A549 (cell line): ENCODE results near the gene TEX36. TPM values are rescaled to one million over a fixed set of nuclear protein-coding genes. Genes with fewer than 3 reads are reported as not detected.

Source experiments
- ATAC-seq, 2 experiments: fragments of 200-7000 bp in 1 of 2; fragments of >200 bp in 1 of 2; cut with Nextera tagmentation in 1 of 2; cut with Tn5 transposase in 1 of 2; 3 replicates each; pipeline versions ENCODE4 v1.8.0 to v1.9.1; 2018 to 2020; ENCODE audit warnings: mild to moderate bottlenecking in 1 of 2, moderate library complexity in 1 of 2
- CTCF ChIA-PET: fragments of 300-600 bp; sonication (Branson Sonifier 250); formaldehyde crosslinking; extraction: SDS; loops from one replicate; lab custom pipeline; 2021; ENCODE audit warnings: antibody characterized with exemption, inconsistent platforms; lab: Yijun Ruan, JAX
- POLR2A ChIA-PET: fragments of 350-600 bp; formaldehyde crosslinking; extraction: SDS; loops from one replicate; lab custom pipeline; 2021; ENCODE audit warnings: antibody characterized with exemption, inconsistent platforms; lab: Yijun Ruan, JAX
- DNase-seq, 2 experiments: peaks; one replicate each; pipeline versions ENCODE4 v3.0.0 to v3.0.0-alpha.2; 2011 to 2016; ENCODE audit warnings: low read depth in 1 of 2, low spot score in 1 of 2
- FAIRE-seq: peaks from 2 replicates; lab custom pipeline; 2011; peaks lifted over from hg19 to GRCh38; lab: Jason Lieb, UNC
- H3K27ac ChIP-seq, 2 experiments: fragments of >200 bp; sonication (Bioruptor Twin); formaldehyde crosslinking; 3 replicates each; pipeline ENCODE4 v1.5.1; 2016 to 2017
- H3K4me1 ChIP-seq: fragments of >200 bp; sonication (Bioruptor Twin); formaldehyde crosslinking; 3 replicates; pipeline ENCODE4 v1.6.1; 2016
- H3K4me2 ChIP-seq: fragments of >200 bp; sonication (Bioruptor Twin); formaldehyde crosslinking; 3 replicates; pipeline ENCODE4 v1.6.1; 2016
- H3K4me3 ChIP-seq: fragments of >200 bp; sonication (Bioruptor Twin); formaldehyde crosslinking; 3 replicates; pipeline ENCODE4 v1.5.1; 2016
- H3K9me3 ChIP-seq: fragments of >200 bp; sonication (Bioruptor Twin); formaldehyde crosslinking; 3 replicates; pipeline ENCODE4 v1.6.1; 2016
- BHLHE40 ChIP-seq: IDR thresholded peaks from 2 replicates; pipeline ENCODE4 v1.6.1; 2012; ENCODE audit warnings: low read depth, low read length, inconsistent platforms
- CBX2 ChIP-seq: fragments of 200-600 bp; sonication (generic); IDR thresholded peaks from 2 replicates; pipeline ENCODE4 v1.6.1; 2016; ENCODE audit warnings: low read depth, mild to moderate bottlenecking, borderline replicate concordance
- CBX8 ChIP-seq: fragments of 200-600 bp; sonication (generic); IDR thresholded peaks from 2 replicates; pipeline ENCODE4 v1.6.1; 2016
- CEBPB ChIP-seq, 2 experiments: fragments of >200 bp in 1 of 2; sonication (Bioruptor Twin) in 1 of 2; formaldehyde crosslinking in 1 of 2; IDR thresholded peaks; 2 replicates each; pipeline ENCODE4 v1.6.1; 2012 to 2016
- CHD4 ChIP-seq: fragments of 200-600 bp; sonication (generic); IDR thresholded peaks from 2 replicates; pipeline ENCODE4 v1.6.1; 2016; ENCODE audit warnings: antibody characterized with exemption, mild to moderate bottlenecking, borderline replicate concordance
- EHMT2 ChIP-seq: fragments of 200-600 bp; sonication (generic); IDR thresholded peaks from 2 replicates; pipeline ENCODE4 v1.6.1; 2016; ENCODE audit warnings: antibody characterized with exemption, low read depth, mild to moderate bottlenecking, moderate library complexity
- EP300 ChIP-seq, 2 experiments: fragments of >200 bp; sonication (Bioruptor Twin); formaldehyde crosslinking; IDR thresholded peaks; 2 replicates in 1 of 2; 3 replicates in 1 of 2; pipeline ENCODE4 v1.6.1; 2016 to 2017
- ESRRA ChIP-seq: fragments of 150-350 bp; IDR thresholded peaks from 2 replicates; pipeline ENCODE4 v1.6.1; 2014; ENCODE audit warnings: mild to moderate bottlenecking, low read length, borderline replicate concordance
- FOSB ChIP-seq: fragments of 250-450 bp; sonication (Bioruptor Pico); IDR thresholded peaks from 2 replicates; pipeline ENCODE4 v1.5.0; 2020; ENCODE audit warnings: mild to moderate bottlenecking, moderate library complexity
- FOSL2 ChIP-seq, 2 experiments: fragments of 450-650 bp in 1 of 2; fragments of >200 bp in 1 of 2; sonication (Bioruptor Twin) in 1 of 2; formaldehyde crosslinking; IDR thresholded peaks; 2 replicates each; pipeline versions ENCODE4 v1.5.0 to v1.6.1; 2016 to 2020; ENCODE audit warnings: mild to moderate bottlenecking in 1 of 2, moderate library complexity in 1 of 2
- GATA3 ChIP-seq: IDR thresholded peaks from 2 replicates; pipeline ENCODE4 v1.6.1; 2012; ENCODE audit warnings: borderline replicate concordance
- HDAC2 ChIP-seq: fragments of 200-600 bp; sonication (generic); IDR thresholded peaks from 2 replicates; pipeline ENCODE4 v1.6.1; 2016
- HEYL ChIP-seq: fragments of 250-450 bp; sonication (Bioruptor Pico); IDR thresholded peaks from 2 replicates; pipeline ENCODE4 v1.8.0; 2021; ENCODE audit warnings: mild to moderate bottlenecking, moderate library complexity
- KDM1A ChIP-seq: fragments of 200-600 bp; sonication (generic); IDR thresholded peaks from 2 replicates; pipeline ENCODE4 v1.6.1; 2016; ENCODE audit warnings: low read depth, mild to moderate bottlenecking
- MAZ ChIP-seq: fragments of 150-350 bp; IDR thresholded peaks from 2 replicates; pipeline ENCODE4 v1.6.1; 2014; ENCODE audit warnings: antibody characterized with exemption, low read depth, low read length, borderline replicate concordance
- MYC ChIP-seq: IDR thresholded peaks from 2 replicates; pipeline ENCODE4 v1.6.1; 2012; ENCODE audit warnings: mild to moderate bottlenecking, inconsistent platforms, low read length, improper control_type of control experiment, borderline replicate concordance
- NFE2L2 ChIP-seq: fragments of 150-350 bp; conservative IDR thresholded peaks from 2 replicates; pipeline ENCODE4 v1.6.1; 2014; ENCODE audit warnings: low read length
- NPAS2 ChIP-seq: fragments of 250-450 bp; sonication (Bioruptor Pico); IDR thresholded peaks from 2 replicates; pipeline ENCODE4 v1.8.0; 2022; ENCODE audit warnings: mild to moderate bottlenecking, moderate library complexity, borderline replicate concordance
- PBX3 ChIP-seq: IDR thresholded peaks from 2 replicates; pipeline ENCODE4 v1.6.1; 2012
- POLR2A ChIP-seq: IDR thresholded peaks from 2 replicates; pipeline ENCODE4 v1.6.1; 2012; ENCODE audit warnings: mild to moderate bottlenecking, low read length
- POLR2AphosphoS2 ChIP-seq: conservative IDR thresholded peaks from 2 replicates; pipeline ENCODE4 v1.6.1; 2012; ENCODE audit warnings: low read length, improper control_type of control experiment, inconsistent platforms
- RARB ChIP-seq: fragments of 250-450 bp; sonication (Bioruptor Pico); IDR thresholded peaks from 2 replicates; pipeline ENCODE4 v1.8.0; 2021; ENCODE audit warnings: mild to moderate bottlenecking, moderate library complexity
- RFX5 ChIP-seq: fragments of 450-650 bp; IDR thresholded peaks from 2 replicates; pipeline ENCODE4 v1.7.1; 2014; ENCODE audit warnings: antibody characterized with exemption, mild to moderate bottlenecking, moderate library complexity
- RNF2 ChIP-seq: fragments of 200-600 bp; sonication (generic); IDR thresholded peaks from 2 replicates; pipeline ENCODE4 v1.6.1; 2016; ENCODE audit warnings: low read depth, mild to moderate bottlenecking, antibody characterized with exemption, moderate library complexity, borderline replicate concordance
- TFCP2L1 ChIP-seq: fragments of 250-450 bp; sonication (Bioruptor Pico); IDR thresholded peaks from 2 replicates; pipeline ENCODE4 v1.5.0; 2021; ENCODE audit warnings: mild to moderate bottlenecking
- TP53 ChIP-seq: fragments of 250-450 bp; sonication (Bioruptor Pico); IDR thresholded peaks from 2 replicates; pipeline ENCODE4 v1.5.0; 2021; ENCODE audit warnings: mild to moderate bottlenecking, moderate library complexity
- ZC3H11A ChIP-seq: fragments of 450-650 bp; IDR thresholded peaks from 2 replicates; pipeline ENCODE4 v1.6.1; 2014; ENCODE audit warnings: antibody characterized with exemption, mild to moderate bottlenecking
- ZSCAN20 ChIP-seq: fragments of 250-450 bp; sonication (Bioruptor Pico); IDR thresholded peaks from 2 replicates; pipeline ENCODE4 v1.8.0; 2022; ENCODE audit warnings: mild to moderate bottlenecking, moderate library complexity
- WGBS: methylation state at CpG from one replicate; pipeline ENCODE4 v1.1.6; 2017; ENCODE audit errors: missing lambda C conversion rate; 5-methylcytosine and 5-hydroxymethylcytosine counted together
- polyA plus RNA-seq, 4 experiments: library from polyadenylated mRNA; depleted of rRNA in 3 of 4; stranded (reverse); fragments of >200 nt; fragmentation: RNase III in 1 of 4; extraction: RNeasy Plus Mini Kit Qiagen cat#74134 plus additional on column Dnase treatment in 1 of 4; gene quantifications; 2 replicates in 3 of 4; 3 replicates in 1 of 4; pipeline ENCODE4 v1.2.3, GENCODE V29; 2011 to 2017
- TF ChIP-seq, protein P1 (sequence below): IDR thresholded peaks from 2 replicates; pipeline ENCODE4 v1.6.1; 2012
- TF ChIP-seq, protein P2 (sequence below): fragments of >200 bp; sonication (Bioruptor Twin); formaldehyde crosslinking; IDR thresholded peaks from 3 replicates; pipeline ENCODE4 v1.5.1; 2016
- TF ChIP-seq, protein P3 (sequence below): fragments of >200 bp; sonication (Bioruptor Twin); formaldehyde crosslinking; IDR thresholded peaks from 2 replicates; pipeline ENCODE4 v1.6.1; 2016
- TF ChIP-seq, protein P4 (sequence below): fragments of >200 bp; sonication (Bioruptor Twin); formaldehyde crosslinking; IDR thresholded peaks from 3 replicates; pipeline ENCODE4 v1.6.1; 2016

Gene TEX36
- polyA plus RNA-seq, 2 of the 4 experiments (the other 2 are of a cell fraction): not detected

GRCh38 chr10:125611756-125612155, 71.2 kb downstream of the TEX36 start:
- H3K9me3 ChIP-seq: no peaks in the 10 kb centered on the region
- ChIA-PET POLR2A (no interaction called here), CTCF (no interaction called here)
- FAIRE-seq (no peak), DNase-seq (no peak), ATAC-seq (no peak)
- 86% methylated on average over 1 of the region's 1 CpG for WGBS
- TF ChIP-seq ZSCAN20 (CRISPR knock-in tag) (no peak), KDM1A (no peak), MYC (no peak), HEYL (CRISPR knock-in tag) (no peak), POLR2A (no peak), BHLHE40 (no peak), PBX3 (no peak), TFCP2L1 (CRISPR knock-in tag) (no peak), CEBPB (IDR thresholded peaks at IDR 0.05) (no peak), TP53 (no peak), NPAS2 (CRISPR knock-in tag) (no peak), FOSB (no peak), CBX8 (no peak), ESRRA (no peak), NFE2L2 (no peak), RFX5 (no peak)
- TF ChIP-seq, protein P1, sequence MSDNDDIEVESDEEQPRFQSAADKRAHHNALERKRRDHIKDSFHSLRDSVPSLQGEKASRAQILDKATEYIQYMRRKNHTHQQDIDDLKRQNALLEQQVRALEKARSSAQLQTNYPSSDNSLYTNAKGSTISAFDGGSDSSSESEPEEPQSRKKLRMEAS: no peak
- no peak overlapping the region for H3K4me2 ChIP-seq
- no peaks in the 10 kb centered on the region for H3K4me1 ChIP-seq
- H3K27ac ChIP-seq: no peak overlapping the region
- no peak overlapping the region for H3K4me3 ChIP-seq

DNA sequence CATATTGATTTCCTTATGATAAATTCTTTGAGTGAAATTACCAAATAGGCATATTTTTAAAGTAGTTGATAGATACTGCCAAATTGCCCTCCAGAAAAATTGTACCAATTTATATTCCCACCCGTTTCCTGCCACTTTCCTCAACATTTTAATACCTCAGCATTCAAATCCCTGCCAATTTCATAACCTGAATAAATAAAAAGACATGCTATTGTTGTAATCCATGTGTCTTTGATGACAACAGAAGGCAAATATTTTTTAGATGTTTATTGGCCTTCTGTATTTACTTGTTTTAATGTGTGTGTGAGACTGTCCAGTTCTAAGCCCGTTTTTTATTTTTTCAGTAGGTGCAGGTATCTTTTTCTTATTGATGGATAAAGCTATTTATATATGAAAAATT, 71.7 kb downstream of the TEX36 start:
- 7% methylated on average over 2 of the region's 2 CpGs for WGBS
- ATAC-seq: no peak
- no peak overlapping the region for H3K27ac ChIP-seq
- FAIRE-seq: no peak
- POLR2A ChIA-PET: no interaction called here
- no peak for DNase-seq
- no peaks in the 10 kb centered on the region for H3K9me3 ChIP-seq
- no peak overlapping the region for H3K4me3 ChIP-seq
- H3K4me2 ChIP-seq: no peak overlapping the region
- H3K4me1 ChIP-seq: no peaks in the 10 kb centered on the region
- no peak for TF ChIP-seq ZSCAN20 (CRISPR knock-in tag)
- TF ChIP-seq, protein P1: no peak
- TF ChIP-seq POLR2AphosphoS2: no peak
- TF ChIP-seq RNF2: no peak
- TF ChIP-seq, protein P2, sequence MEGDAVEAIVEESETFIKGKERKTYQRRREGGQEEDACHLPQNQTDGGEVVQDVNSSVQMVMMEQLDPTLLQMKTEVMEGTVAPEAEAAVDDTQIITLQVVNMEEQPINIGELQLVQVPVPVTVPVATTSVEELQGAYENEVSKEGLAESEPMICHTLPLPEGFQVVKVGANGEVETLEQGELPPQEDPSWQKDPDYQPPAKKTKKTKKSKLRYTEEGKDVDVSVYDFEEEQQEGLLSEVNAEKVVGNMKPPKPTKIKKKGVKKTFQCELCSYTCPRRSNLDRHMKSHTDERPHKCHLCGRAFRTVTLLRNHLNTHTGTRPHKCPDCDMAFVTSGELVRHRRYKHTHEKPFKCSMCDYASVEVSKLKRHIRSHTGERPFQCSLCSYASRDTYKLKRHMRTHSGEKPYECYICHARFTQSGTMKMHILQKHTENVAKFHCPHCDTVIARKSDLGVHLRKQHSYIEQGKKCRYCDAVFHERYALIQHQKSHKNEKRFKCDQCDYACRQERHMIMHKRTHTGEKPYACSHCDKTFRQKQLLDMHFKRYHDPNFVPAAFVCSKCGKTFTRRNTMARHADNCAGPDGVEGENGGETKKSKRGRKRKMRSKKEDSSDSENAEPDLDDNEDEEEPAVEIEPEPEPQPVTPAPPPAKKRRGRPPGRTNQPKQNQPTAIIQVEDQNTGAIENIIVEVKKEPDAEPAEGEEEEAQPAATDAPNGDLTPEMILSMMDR: no peak
- TF ChIP-seq HDAC2: no peak
- TF ChIP-seq CBX2: no peak
- no peak for TF ChIP-seq MAZ
- TF ChIP-seq RFX5: no peak
- TF ChIP-seq ZC3H11A: no peak
- TF ChIP-seq, protein P3, sequence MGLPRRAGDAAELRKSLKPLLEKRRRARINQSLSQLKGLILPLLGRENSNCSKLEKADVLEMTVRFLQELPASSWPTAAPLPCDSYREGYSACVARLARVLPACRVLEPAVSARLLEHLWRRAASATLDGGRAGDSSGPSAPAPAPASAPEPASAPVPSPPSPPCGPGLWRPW: no peak
- no peak for TF ChIP-seq EP300 (IDR thresholded peaks at IDR 0.05)
- TF ChIP-seq, protein P4, sequence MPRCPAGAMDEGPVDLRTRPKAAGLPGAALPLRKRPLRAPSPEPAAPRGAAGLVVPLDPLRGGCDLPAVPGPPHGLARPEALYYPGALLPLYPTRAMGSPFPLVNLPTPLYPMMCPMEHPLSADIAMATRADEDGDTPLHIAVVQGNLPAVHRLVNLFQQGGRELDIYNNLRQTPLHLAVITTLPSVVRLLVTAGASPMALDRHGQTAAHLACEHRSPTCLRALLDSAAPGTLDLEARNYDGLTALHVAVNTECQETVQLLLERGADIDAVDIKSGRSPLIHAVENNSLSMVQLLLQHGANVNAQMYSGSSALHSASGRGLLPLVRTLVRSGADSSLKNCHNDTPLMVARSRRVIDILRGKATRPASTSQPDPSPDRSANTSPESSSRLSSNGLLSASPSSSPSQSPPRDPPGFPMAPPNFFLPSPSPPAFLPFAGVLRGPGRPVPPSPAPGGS: no peak
- no peak for TF ChIP-seq RARB
- TF ChIP-seq FOSL2 (IDR thresholded peaks at IDR 0.05): no peak
- no peak for TF ChIP-seq FOSL2 (CRISPR knock-in tag; IDR thresholded peaks at IDR 0.05)
- TF ChIP-seq GATA3: no peak
- no peak for TF ChIP-seq HEYL (CRISPR knock-in tag)
- TF ChIP-seq EHMT2: no peak
- no peak for TF ChIP-seq POLR2A
- no peak for TF ChIP-seq CHD4
- TF ChIP-seq, all 56 proteins: peak for 0
- CTCF ChIA-PET: no interaction called here
